Neural cell (in vitro differentiated cells): ENCODE measurements around the gene DMC1. TPM values are rescaled to one million over a fixed set of nuclear protein-coding genes. Genes with fewer than 3 reads are reported as not detected.
A peak's percentile ranks its signal among the peaks of the same experiment; 100 is the strongest.

ENCODE experiments used
- H2AFZ ChIP-seq: fragments of 200-600, 300-800 bp; sonication (generic), shearing (Covaris generic); 2 replicates; pipeline ENCODE4 v1.6.0; 2014; ENCODE audit warnings: low read depth, mild to moderate bottlenecking, antibody characterized with exemption, low read length, moderate library complexity
- H3F3A ChIP-seq: fragments of 200-600 bp; shearing (Covaris generic); 2 replicates; pipeline ENCODE4 v1.6.1; 2016; ENCODE audit warnings: mild to moderate bottlenecking, moderate library complexity, mixed read lengths, antibody characterized with exemption, low read length; ENCODE audit not compliant: insufficient read depth, poor library complexity, severe bottlenecking
- H3K27ac ChIP-seq: fragments of 200-600, 300-800 bp; sonication (generic), shearing (Covaris generic); 2 replicates; pipeline ENCODE4 v1.5.1; 2014; ENCODE audit warnings: mild to moderate bottlenecking, low read length, moderate library complexity
- H3K27me3 ChIP-seq: fragments of 300-800, 200-600 bp; sonication (generic), shearing (Covaris generic); 2 replicates; pipeline ENCODE4 v1.6.0; 2014; ENCODE audit warnings: mild to moderate bottlenecking, low read depth, low read length, moderate library complexity; ENCODE audit not compliant: insufficient read depth
- H3K36me3 ChIP-seq: fragments of 300-800, 200-600 bp; sonication (generic), shearing (Covaris generic); 2 replicates; pipeline ENCODE4 v1.5.1; 2014; ENCODE audit warnings: mild to moderate bottlenecking, antibody characterized with exemption, low read length, moderate library complexity; ENCODE audit not compliant: insufficient read depth
- H3K4me2 ChIP-seq: fragments of 300-800, 200-600 bp; sonication (generic), shearing (Covaris generic); 2 replicates; pipeline ENCODE4 v1.6.0; 2014; ENCODE audit warnings: mild to moderate bottlenecking, low read length
- H3K4me3 ChIP-seq: fragments of 300-800, 200-600 bp; sonication (generic), shearing (Covaris generic); 2 replicates; pipeline ENCODE4 v1.5.1; 2014; ENCODE audit warnings: mild to moderate bottlenecking, low read length, moderate library complexity
- H3K79me2 ChIP-seq: fragments of 200-600 bp; shearing (Covaris generic); replicated peaks from 2 replicates; pipeline ENCODE4 v1.6.0; 2014; ENCODE audit warnings: mild to moderate bottlenecking, low read length, moderate library complexity; ENCODE audit not compliant: insufficient read depth
- H3K9ac ChIP-seq: fragments of 300-800, 200-600 bp; sonication (generic), shearing (Covaris generic); 2 replicates; pipeline ENCODE4 v1.6.1; 2016; ENCODE audit warnings: mild to moderate bottlenecking, low read length, mixed read lengths
- H3K9me2 ChIP-seq: fragments of 200-600 bp; shearing (Covaris generic); 2 replicates; pipeline ENCODE4 v1.6.1; 2016; ENCODE audit warnings: mild to moderate bottlenecking, low read length, mixed read lengths; ENCODE audit not compliant: insufficient read depth
- H3K9me3 ChIP-seq: fragments of 200-600, 300-800 bp; sonication (generic), shearing (Covaris generic); 2 replicates; pipeline ENCODE4 v1.6.1; 2016; ENCODE audit warnings: mild to moderate bottlenecking, mixed run types, low read length, moderate library complexity, mixed read lengths
- H4K20me1 ChIP-seq: fragments of 200-600 bp; shearing (Covaris generic); 2 replicates; pipeline ENCODE4 v1.6.1; 2016; ENCODE audit warnings: mild to moderate bottlenecking, mixed run types; ENCODE audit not compliant: insufficient read depth
- CTCF ChIP-seq: fragments of 450-650 bp; IDR thresholded peaks from 2 replicates; pipeline ENCODE4 v1.5.1; 2014; ENCODE audit warnings: antibody characterized with exemption, mild to moderate bottlenecking, moderate library complexity; ENCODE audit not compliant: poor library complexity, severe bottlenecking
- EP300 ChIP-seq: fragments of 450-650 bp; conservative IDR thresholded peaks from 2 replicates; pipeline ENCODE4 v1.6.1; 2014; ENCODE audit warnings: antibody characterized with exemption, mild to moderate bottlenecking, moderate library complexity; ENCODE audit not compliant: poor library complexity, severe bottlenecking
- EZH2 ChIP-seq: fragments of 200-600, 300-800 bp; shearing (Covaris generic), sonication (generic); IDR thresholded peaks from 2 replicates; pipeline ENCODE4 v1.6.1; 2014; ENCODE audit warnings: antibody characterized with exemption, low read length, borderline replicate concordance, mild to moderate bottlenecking; ENCODE audit not compliant: insufficient read depth, poor library complexity, severe bottlenecking
- MXI1 ChIP-seq: fragments of 450-650 bp; conservative IDR thresholded peaks from 2 replicates; pipeline ENCODE4 v1.6.1; 2014; ENCODE audit warnings: antibody characterized with exemption, mild to moderate bottlenecking; ENCODE audit not compliant: poor library complexity, severe bottlenecking
- POLR2AphosphoS5 ChIP-seq: IDR thresholded peaks from 2 replicates; pipeline ENCODE4 v1.6.1; 2012
- RAD21 ChIP-seq: fragments of 450-650 bp; conservative IDR thresholded peaks from 2 replicates; pipeline ENCODE4 v1.6.1; 2014; ENCODE audit warnings: antibody characterized with exemption, mild to moderate bottlenecking, moderate library complexity
- REST ChIP-seq: IDR thresholded peaks from 2 replicates; pipeline ENCODE4 v1.6.1; 2012; ENCODE audit warnings: borderline replicate concordance
- SMC3 ChIP-seq: fragments of 450-650 bp; conservative IDR thresholded peaks from 2 replicates; pipeline ENCODE4 v1.6.1; 2014; ENCODE audit warnings: antibody characterized with exemption, mild to moderate bottlenecking, moderate library complexity; ENCODE audit not compliant: poor library complexity
- TAF1 ChIP-seq: IDR thresholded peaks from 2 replicates; pipeline ENCODE4 v1.6.1; 2012; ENCODE audit warnings: low read depth
- polyA plus RNA-seq: library from polyadenylated mRNA; depleted of rRNA; stranded (reverse); fragments of >200 nt; gene quantifications from 2 replicates; pipeline ENCODE4 v1.2.3, GENCODE V29; 2014

The DMC1 gene
- polyA plus RNA-seq, 1 donor from 2014 or later, result not detected

GRCh38 chr22:38578505-38578904 lies 8.5 kb upstream of the DMC1 start:
- H3K79me2 ChIP-seq, result no peaks in the 10 kb centered on the region
- H3K9me2 ChIP-seq, result no peaks in the 10 kb centered on the region
- no peaks in the 10 kb centered on the region for H3K27me3 ChIP-seq
- no peaks in the 10 kb centered on the region for H3K36me3 ChIP-seq
- no peak overlapping the region for H3K4me2 ChIP-seq
- H3K27ac ChIP-seq, result no peak overlapping the region
- no peaks in the 10 kb centered on the region for H3K9me3 ChIP-seq
- no peaks in the 10 kb centered on the region for H4K20me1 ChIP-seq
- no peak overlapping the region for H2AFZ ChIP-seq
- no peak overlapping the region for H3K4me3 ChIP-seq
- TF ChIP-seq MXI1, result no peak
- no peak for TF ChIP-seq SMC3
- no peak for TF ChIP-seq EP300
- TF ChIP-seq RAD21, result no peak
- no peak for TF ChIP-seq POLR2AphosphoS5
- TF ChIP-seq EZH2, result no peak
- no peak for TF ChIP-seq TAF1
- TF ChIP-seq REST, result no peak
- TF ChIP-seq CTCF, result no peak
- H3K9ac ChIP-seq, result no peak overlapping the region
- H3F3A ChIP-seq, result no peaks in the 10 kb centered on the region

- Histone ChIP-seq H3K4me2 (no peak overlapping the region), H3K27ac (no peak overlapping the region), H3K9ac (no peak overlapping the region), H3K9me3 (no peaks in the 10 kb centered on the region), H3K4me3 (no peak overlapping the region), H4K20me1 (no peaks in the 10 kb centered on the region), H3F3A (no peaks in the 10 kb centered on the region), H3K9me2 (no peaks in the 10 kb centered on the region), H3K27me3 (no peaks in the 10 kb centered on the region), H2AFZ (no peak overlapping the region), H3K36me3 (no peaks in the 10 kb centered on the region), H3K79me2 (no peaks in the 10 kb centered on the region)
- peak; percentile 76 for TF ChIP-seq CTCF
- no peak for TF ChIP-seq MXI1
- peak; percentile 84 for TF ChIP-seq SMC3
- TF ChIP-seq RAD21, result peak; percentile 80
- TF ChIP-seq POLR2AphosphoS5, result no peak
- no peak for TF ChIP-seq TAF1
- no peak for TF ChIP-seq EP300
- TF ChIP-seq EZH2, result no peak
- TF ChIP-seq REST, result no peak
Measured at GRCh38 chr22:38572065-38572464, 2.1 kb upstream of the DMC1 start.
